ENCODE results near the gene RNASEH1.
"Not testable (repeated sequence)": the region's sequence is repeated elsewhere in the genome, so short reads cannot be mapped to it uniquely, and the experiment has no call there.

The RNASEH1 gene

DNA sequence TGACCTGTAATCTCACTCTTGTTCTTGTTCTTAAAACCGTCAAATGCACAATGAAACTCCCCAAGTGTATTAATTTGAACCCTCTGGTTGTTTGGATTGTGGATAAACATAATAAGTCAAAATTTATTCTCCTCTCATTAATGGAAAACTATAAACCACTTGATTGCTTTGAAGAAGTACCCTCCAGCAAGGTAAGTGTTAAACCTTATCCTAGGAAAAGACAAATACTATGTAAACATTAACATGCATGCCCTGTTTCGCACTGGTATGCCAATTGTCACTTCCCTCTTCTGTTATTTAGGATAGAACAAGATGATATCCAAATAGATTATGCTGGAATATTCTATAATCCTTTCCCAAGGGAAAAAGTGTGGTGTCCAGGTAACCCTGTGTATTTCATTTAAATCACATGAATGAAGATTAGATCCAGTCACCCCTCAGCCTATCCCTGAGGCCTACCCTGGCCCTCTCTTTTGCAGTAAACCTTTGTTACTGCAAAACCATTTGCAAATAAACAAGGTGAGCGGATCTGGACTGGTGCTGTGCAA lies 40.1 kb downstream of the RNASEH1 start:
- DNase-seq = no peak

DNA sequence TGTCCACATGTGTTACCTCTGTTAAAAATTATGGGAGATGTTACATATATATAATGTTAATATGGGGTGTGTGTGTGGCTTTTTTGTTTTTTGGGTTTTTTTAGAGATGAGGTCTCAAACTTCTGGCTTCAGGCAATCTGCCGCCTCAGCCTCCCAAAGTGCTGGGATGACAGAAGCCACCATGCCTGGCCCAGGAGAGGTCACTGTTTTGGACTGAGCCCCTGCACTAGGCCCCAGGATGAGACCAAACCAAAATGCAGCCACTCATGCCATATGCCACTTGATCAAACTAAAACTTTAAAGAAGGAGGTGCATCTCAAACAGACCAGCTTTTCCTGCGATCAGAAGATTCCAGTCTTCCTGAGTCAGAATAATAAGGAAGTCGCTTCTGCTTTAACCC lies 41.3 kb downstream of the RNASEH1 start:
- DNase-seq = no peak

DNA sequence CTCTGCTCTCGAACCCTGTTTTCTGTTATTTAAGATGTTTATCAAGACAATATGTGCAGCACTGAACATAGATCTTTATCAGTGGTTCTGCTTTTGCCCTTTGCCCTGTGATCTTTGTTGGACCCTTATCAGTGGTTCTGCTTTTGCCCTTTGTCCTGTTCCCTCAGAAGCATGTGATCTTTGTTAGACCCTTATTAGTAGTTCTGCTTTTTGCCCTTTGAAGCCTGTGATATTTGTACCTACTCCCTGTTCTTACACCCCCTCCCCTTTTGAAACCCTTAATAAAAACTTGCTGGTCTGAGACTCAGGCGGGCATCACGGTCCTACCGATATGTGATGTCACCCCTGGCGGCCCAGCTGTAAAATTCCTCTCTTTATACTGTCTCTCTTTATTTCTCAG lies 42.7 kb downstream of the RNASEH1 start:
- not testable (repeated sequence) for DNase-seq

DNA sequence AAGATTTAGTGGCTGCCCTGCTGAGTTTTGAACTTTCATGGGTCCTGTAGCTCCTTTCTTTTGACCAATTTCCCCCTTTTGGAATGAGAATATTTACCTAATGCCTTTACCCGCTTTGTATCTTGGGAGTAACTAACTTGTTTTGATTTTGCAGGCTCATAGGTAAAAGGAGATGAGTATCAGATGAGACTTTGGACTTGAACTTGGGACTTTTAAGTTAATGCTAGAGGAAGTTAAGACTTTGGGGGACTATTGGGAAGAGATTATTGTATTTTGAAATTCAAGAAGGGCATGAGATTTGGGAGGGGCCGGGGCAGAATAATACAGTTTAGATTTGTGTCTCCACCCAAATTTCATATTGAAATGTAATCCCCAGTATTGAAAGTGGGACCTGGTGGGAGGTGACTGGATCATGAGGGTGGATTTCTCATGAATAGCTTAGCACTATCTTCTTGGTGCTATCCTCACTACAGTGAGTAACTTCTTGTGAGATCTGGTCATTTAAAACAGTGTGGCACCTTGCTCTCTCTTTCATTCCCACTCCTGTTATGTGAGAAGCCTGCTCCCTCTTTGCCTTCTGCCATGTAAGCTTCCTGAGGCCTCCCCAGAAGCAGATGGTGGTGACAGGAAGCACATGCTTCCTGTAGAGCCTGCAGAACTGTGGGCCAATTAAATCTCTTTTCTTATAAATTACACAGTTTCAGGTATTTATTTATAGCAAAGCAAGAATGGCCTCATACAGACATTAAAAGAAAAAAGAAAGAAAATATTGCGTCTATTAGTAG lies 44.9 kb downstream of the RNASEH1 start:
- no peak for DNase-seq

DNA sequence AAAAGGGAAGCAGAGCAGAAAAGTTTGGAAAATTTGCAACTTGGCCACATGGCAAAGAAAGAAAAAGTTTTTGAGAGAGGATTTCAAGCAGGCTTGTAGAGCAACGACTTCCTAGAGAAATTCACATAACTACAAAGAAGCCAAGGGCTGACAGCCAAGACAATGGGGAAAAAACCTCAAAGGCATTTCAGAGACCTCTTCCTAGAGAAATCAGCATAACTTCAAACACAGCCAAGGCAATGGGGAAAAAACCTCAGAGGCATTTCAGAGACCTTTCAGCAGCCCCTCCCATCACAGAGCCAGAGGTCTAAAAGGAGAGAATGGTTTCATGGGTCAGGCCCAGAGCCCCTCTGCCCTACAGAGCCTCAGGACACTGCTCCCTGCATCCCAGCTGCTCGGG lies 46.0 kb downstream of the RNASEH1 start:
- no peak for DNase-seq

DNA sequence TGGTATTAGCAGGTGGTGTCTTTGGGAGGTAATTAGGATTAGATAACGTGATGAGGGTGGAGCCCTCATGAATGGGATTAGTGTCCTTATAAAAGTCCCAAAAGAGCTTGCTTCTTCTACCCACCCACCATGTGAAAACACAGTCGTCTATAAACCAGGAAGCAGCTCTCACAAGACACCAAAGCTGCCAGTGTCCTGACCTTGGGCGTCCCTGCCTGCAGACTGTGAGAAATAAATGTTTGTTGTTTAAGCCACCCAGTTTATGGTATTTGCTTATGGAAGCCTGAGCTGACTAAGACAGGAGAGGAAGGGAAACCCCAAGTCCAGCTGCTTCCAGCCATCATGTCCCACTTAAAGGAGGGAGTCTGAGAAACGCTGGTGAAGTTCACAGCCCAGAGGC lies 52.4 kb downstream of the RNASEH1 start:
- no peak for DNase-seq

DNA sequence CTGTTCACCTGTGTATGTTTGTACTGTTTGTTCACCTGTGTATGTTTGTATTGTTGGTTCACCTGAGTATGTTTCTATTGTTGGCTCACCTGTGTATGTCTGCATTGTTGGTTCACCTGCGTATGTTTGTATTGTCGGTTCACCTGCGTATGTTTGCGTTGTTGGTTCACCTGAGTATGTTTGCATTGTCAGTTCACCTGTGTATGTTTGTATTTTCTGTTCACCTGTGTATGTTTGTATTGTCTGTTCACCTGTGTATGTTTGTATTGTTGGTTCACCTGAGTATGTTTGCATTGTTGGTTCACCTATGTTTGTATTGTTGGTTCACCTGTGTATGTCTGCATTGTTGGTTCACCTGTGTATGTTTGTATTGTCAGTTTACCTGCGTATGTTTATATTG lies 53.4 kb downstream of the RNASEH1 start:
- no peak for DNase-seq

DNA sequence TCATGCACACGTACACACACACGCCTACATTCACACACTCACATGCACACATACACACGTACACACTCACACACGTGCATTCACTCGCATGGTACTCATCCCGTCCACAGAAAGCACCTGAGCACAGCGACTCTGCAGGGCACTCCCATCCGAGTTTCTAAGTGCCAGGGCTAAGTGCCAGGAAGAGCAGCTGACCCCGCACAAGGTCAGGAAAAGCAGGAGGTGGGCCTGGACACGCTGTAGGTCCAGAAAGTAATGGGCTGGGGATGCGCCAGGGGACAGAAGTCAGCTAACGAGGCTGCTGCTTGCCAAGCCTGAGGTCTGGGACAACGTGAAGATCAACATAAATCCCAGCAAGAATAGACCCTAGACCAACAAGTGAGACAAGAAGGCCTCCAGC lies 54.6 kb downstream of the RNASEH1 start:
- DNase-seq = no peak

DNA sequence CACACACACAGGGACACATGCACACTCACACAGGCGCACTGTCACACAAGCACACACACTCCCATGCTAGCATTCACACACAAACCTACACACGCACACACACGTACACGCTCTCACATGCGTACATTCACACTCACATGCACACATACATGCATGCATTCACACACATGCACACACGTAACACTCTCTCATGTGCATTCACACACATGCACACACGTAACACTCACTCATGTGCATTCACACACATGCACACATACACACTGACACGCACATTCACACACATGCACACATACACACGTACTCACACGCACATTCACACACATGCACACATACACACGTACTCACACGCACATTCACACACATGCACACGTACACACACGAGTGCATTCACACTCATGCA lies 55.1 kb downstream of the RNASEH1 start:
- no peak for DNase-seq

DNA sequence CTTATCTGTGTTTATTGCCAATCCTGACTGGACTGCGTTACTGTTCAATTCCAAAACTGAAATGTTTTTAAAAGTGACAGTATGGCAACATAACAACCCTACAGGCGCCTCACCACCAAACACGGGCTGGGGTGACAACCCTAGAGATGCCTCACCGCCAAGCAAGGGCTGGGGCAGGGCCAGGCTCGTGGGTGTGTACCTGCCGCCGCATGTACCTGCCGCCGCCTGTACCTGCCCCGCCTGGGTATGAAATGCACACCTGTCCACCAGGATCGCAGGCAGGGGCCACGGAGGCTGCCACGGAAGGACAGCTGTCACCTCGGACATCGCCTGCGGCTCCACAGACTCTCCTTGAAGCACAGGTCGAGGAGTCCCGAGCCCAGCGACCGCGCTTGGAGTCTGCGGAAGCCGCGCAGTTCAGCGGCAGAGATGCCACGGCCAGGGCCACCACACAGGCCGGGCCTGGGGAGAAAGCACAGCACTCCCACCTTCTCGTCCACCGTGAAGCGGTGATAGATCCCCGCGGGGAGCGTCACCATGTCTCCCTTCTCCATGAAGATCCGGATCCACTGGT lies 57.7 kb downstream of the RNASEH1 start:
- no peak for DNase-seq

DNA sequence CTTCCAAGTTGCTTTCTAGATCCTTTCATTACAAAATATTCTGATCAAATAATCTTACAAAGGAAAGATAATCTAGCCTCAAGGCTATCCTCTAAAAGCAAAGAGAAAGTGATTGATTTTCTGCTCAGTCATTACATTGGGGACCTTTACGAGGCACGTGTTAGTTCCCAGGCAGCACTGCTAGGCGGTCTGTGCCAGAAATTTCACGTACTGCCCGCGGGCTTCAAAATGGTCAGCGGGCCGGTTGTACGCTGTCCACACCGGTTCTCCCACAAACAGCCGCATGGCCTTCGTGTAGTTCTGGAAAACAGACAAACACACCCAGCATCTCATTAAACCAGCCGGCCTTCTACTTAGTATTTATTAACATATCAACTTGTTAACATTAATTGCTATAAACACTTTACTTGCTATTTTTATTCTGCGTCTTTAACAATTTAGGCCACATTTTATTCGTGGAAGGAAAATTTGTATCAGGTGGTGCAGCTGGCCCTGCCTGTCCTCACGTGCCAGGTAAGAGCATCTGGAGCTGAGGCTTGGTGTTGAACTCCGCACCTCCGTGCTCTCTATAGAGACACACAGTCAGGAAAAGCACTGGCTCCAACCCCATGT lies 59.2 kb downstream of the RNASEH1 start:
- DNase-seq = no peak

DNA sequence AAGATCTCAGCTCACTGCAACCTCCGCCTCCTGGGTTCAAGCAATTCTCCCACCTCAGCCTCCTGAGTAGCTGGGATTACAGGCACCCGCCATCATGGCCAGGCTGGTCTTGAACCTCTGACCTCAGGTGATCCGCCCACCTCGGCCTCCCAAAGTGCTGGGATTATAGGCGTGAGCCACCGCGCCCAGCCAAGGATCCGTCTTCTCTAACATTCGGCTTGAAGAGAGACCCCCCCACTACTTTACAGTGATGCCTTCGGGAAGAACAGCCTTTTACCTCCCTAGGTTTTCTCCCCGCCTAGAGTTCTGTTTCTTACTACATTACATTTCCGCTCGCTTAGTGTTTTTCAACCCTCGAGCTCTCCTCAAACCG lies 61.4 kb downstream of the RNASEH1 start:
- not testable (repeated sequence) for DNase-seq
